ENCODE data around the gene AFF3. TPM values are rescaled to one million over a fixed set of nuclear protein-coding genes. Genes with fewer than 3 reads are reported as not detected.

The AFF3 gene
- total RNA-seq, 1 experiment from 2014 or later = 0.22 TPM

DNA sequence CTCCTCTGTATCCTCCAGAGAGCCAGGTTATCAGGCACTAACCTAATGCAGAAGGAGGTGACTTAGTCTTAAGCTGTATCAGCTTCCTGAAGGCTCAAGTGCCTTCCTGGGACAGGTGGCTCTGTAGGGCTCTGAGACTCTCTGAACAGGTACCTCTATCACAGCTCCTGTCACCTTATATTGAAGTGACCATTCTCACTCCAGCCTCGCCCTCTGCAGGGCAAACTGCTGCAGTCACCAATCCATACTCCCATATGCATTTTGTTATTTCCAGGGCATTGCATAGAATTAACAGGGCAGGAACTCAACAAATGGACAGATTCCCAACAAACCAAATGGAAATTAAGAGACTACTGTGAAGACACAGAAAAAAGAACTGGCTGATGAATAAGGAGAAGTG lies 449.6 kb downstream of the AFF3 start:
- H3K79me1 ChIP-seq (ENCODE audit: insufficient read depth, low read depth, low read length, poor library complexity, severe bottlenecking) = no peaks in the 10 kb centered on the region
- no peak overlapping the region for H3K56ac ChIP-seq (ENCODE audit: insufficient read length, low read depth, low read length)
- Mint-ChIP-seq H3K4me3 (no peak overlapping the region), H3K27ac (no peak overlapping the region), H3K9me3 (no peaks in the 10 kb centered on the region), H3K36me3 (ENCODE audit: insufficient read depth in 1 of 3, low read depth in 3 of 3) (no peaks in the 10 kb centered on the region; a peak in 1 of 7 replicates), H3K27me3 (ENCODE audit: low read depth) (peaks cover 2% of the 10 kb centered on the region), H3K4me1 (no peaks in the 10 kb centered on the region)
- no peak overlapping the region for H2BK15ac ChIP-seq (ENCODE audit: low read depth, low read length)
- no peaks in the 10 kb centered on the region for H3K9me3 ChIP-seq (ENCODE audit: control insufficient read depth, low read depth, low read length)
- no peaks in the 10 kb centered on the region for H3K79me2 ChIP-seq (ENCODE audit: insufficient read depth, low read length)
- no peaks in the 10 kb centered on the region for H3K4me1 ChIP-seq (ENCODE audit: insufficient read depth, low read length)
- no peak overlapping the region for H3K4me2 ChIP-seq (ENCODE audit: insufficient read depth, insufficient read length, low read length)
- no peak overlapping the region for H4K91ac ChIP-seq (ENCODE audit: insufficient read length, low read depth, low read length)
- no peak overlapping the region for H3K9ac ChIP-seq (ENCODE audit: extremely low read depth, insufficient read length, low read length)
- H2BK120ac ChIP-seq (ENCODE audit: low read depth, low read length, poor library complexity, severe bottlenecking) = no peak overlapping the region
- DNase-seq = peak; percentile 39
- H2BK20ac ChIP-seq (ENCODE audit: low read depth, low read length, poor library complexity, severe bottlenecking) = no peak overlapping the region
- H2AFZ ChIP-seq (ENCODE audit: low read length) = no peak overlapping the region
- no peak overlapping the region for H2AK5ac ChIP-seq (ENCODE audit: insufficient read length, low read length)
- H3K23ac ChIP-seq (ENCODE audit: insufficient read length, low read depth, low read length) = no peak overlapping the region
- TF ChIP-seq, protein P1, sequence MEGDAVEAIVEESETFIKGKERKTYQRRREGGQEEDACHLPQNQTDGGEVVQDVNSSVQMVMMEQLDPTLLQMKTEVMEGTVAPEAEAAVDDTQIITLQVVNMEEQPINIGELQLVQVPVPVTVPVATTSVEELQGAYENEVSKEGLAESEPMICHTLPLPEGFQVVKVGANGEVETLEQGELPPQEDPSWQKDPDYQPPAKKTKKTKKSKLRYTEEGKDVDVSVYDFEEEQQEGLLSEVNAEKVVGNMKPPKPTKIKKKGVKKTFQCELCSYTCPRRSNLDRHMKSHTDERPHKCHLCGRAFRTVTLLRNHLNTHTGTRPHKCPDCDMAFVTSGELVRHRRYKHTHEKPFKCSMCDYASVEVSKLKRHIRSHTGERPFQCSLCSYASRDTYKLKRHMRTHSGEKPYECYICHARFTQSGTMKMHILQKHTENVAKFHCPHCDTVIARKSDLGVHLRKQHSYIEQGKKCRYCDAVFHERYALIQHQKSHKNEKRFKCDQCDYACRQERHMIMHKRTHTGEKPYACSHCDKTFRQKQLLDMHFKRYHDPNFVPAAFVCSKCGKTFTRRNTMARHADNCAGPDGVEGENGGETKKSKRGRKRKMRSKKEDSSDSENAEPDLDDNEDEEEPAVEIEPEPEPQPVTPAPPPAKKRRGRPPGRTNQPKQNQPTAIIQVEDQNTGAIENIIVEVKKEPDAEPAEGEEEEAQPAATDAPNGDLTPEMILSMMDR (conservative IDR thresholded peaks at IDR 0.05) = peak; percentile 56
- H3K18ac ChIP-seq (ENCODE audit: insufficient read length, low read depth, low read length) = no peak overlapping the region
- H3K14ac ChIP-seq (ENCODE audit: insufficient read depth, low read length) = no peak overlapping the region
- H4K8ac ChIP-seq (replicated peaks; ENCODE audit: insufficient read length, low read depth, low read length) = no peak overlapping the region
- no peaks in the 10 kb centered on the region for H3K27me3 ChIP-seq (ENCODE audit: insufficient read depth, low read length)
- H3K27ac ChIP-seq (ENCODE audit: insufficient read length, low read depth, low read length) = no peak overlapping the region
- H4K5ac ChIP-seq (ENCODE audit: insufficient read length, low read depth, low read length) = no peak overlapping the region
- no CpG with 5 or more reads among the region's 1 CpG for WGBS (ENCODE audit: extremely low coverage, insufficient read length, low lambda C conversion rate)
- no peak overlapping the region for H2BK12ac ChIP-seq (ENCODE audit: insufficient read length, low read depth, low read length)
- no peak overlapping the region for H2BK5ac ChIP-seq (ENCODE audit: insufficient read length, low read length)
- no peak overlapping the region for H3K4ac ChIP-seq (ENCODE audit: low read depth, low read length)
- H3T11ph ChIP-seq (ENCODE audit: low read length) = no peak overlapping the region
- peaks cover 2% of the 10 kb centered on the region for H4K20me1 ChIP-seq (ENCODE audit: control insufficient read depth, insufficient read depth, insufficient read length)
- no peaks in the 10 kb centered on the region for H3K23me2 ChIP-seq (ENCODE audit: insufficient read length, low read depth, low read length, poor library complexity, severe bottlenecking)
